Fibroblast of villous mesenchyme (primary cell): ENCODE measurements around the gene ERCC6. TPM values are rescaled to one million over a fixed set of nuclear protein-coding genes. Genes with fewer than 3 reads are reported as not detected.

Experiments
- DNase-seq: peaks from one replicate; pipeline ENCODE4 v3.0.0-alpha.2; 2010; ENCODE audit warnings: low read depth
- H3K4me3 ChIP-seq: 2 replicates; pipeline ENCODE4 v1.5.1; 2011; ENCODE audit warnings: low read depth, mild to moderate bottlenecking, low read length
- CTCF ChIP-seq: IDR thresholded peaks from 2 replicates; pipeline ENCODE4 v1.5.1; 2012; ENCODE audit warnings: low read depth, mild to moderate bottlenecking, low read length; ENCODE audit not compliant: insufficient read depth
- total RNA-seq: library from RNA; depleted of rRNA; stranded (reverse); fragments of >200 nt; gene quantifications from 2 replicates; pipeline ENCODE4 v1.2.3, GENCODE V29; 2012

The ERCC6 gene
- total RNA-seq, result 16.1 and 35.4 TPM in 2 replicates

- TF ChIP-seq CTCF, result peak; percentile 13
- H3K4me3 ChIP-seq, result peak within 1 kb of the TSS; percentile 74
- DNase-seq, result peak; percentile 99
Measured at GRCh38 chr10:49538381-49539319, at the start of gene ERCC6. Gene ERCC6 (minus strand): TSS chr10:49539121.

GRCh38 chr10:49587981-49588380, 49.1 kb upstream of the ERCC6 start:
- H3K4me3 ChIP-seq, result no peak overlapping the region
- no peak for TF ChIP-seq CTCF
- no peak for DNase-seq

GRCh38 chr10:49585387-49585786, 46.5 kb upstream of the ERCC6 start:
- no peak overlapping the region for H3K4me3 ChIP-seq
- no peak for DNase-seq
- no peak for TF ChIP-seq CTCF

GRCh38 chr10:49579621-49580020, 40.7 kb upstream of the ERCC6 start:
- H3K4me3 ChIP-seq, result no peak overlapping the region
- TF ChIP-seq CTCF, result no peak
- DNase-seq, result peak; percentile 93

- H3K4me3 ChIP-seq, result no peak overlapping the region
- no peak for TF ChIP-seq CTCF
- no peak for DNase-seq
Measured at GRCh38 chr10:49578392-49578791, 39.5 kb upstream of the ERCC6 start.

- no peak for TF ChIP-seq CTCF
- DNase-seq, result no peak
- H3K4me3 ChIP-seq, result no peak overlapping the region
Measured at GRCh38 chr10:49577182-49577925, 38.4 kb upstream of the ERCC6 start.
